HG03280 (cell line): ENCODE results near the gene AIMP2.
A peak's percentile ranks its signal among the peaks of the same experiment; 100 is the strongest.
"Not testable (repeated sequence)": the region's sequence is repeated elsewhere in the genome, so short reads cannot be mapped to it uniquely, and the experiment has no call there.

Experiments
- ATAC-seq: cut with Tn5 transposase; IDR thresholded peaks from one replicate; pipeline ENCODE4 v1.9.1; 2021; ENCODE audit warnings: mild to moderate bottlenecking, moderate library complexity; ENCODE audit not compliant: unreplicated experiment

AIMP2 gene

GRCh38 chr7:6026011-6026819 lies 17.1 kb downstream of the AIMP2 start:
- peak; percentile 94 for ATAC-seq

GRCh38 chr7:6026820-6027311 lies 17.8 kb downstream of the AIMP2 start:
- ATAC-seq, result no peak

GRCh38 chr7:6027806-6028365 lies 18.8 kb downstream of the AIMP2 start:
- ATAC-seq, result no peak

GRCh38 chr7:6028563-6028962 lies 19.5 kb downstream of the AIMP2 start:
- no peak for ATAC-seq

- ATAC-seq, result no peak
Measured at GRCh38 chr7:6030988-6031387, 21.9 kb downstream of the AIMP2 start, which contains the start of gene ANKRD61. Gene ANKRD61, plus strand, starts transcription at chr7:6031376. Its CDS starts 0 bp downstream, at chr7:6031376.

GRCh38 chr7:6031567-6031966 lies 22.5 kb downstream of the AIMP2 start:
- no peak for ATAC-seq

GRCh38 chr7:6032167-6032566 lies 23.1 kb downstream of the AIMP2 start:
- no peak for ATAC-seq

GRCh38 chr7:6032641-6033040 lies 23.6 kb downstream of the AIMP2 start:
- no peak for ATAC-seq

- no peak for ATAC-seq
Measured at GRCh38 chr7:6035165-6035564, 26.1 kb downstream of the AIMP2 start.

- ATAC-seq, result no peak
Measured at GRCh38 chr7:6035686-6036085, 26.6 kb downstream of the AIMP2 start.

- no peak for ATAC-seq
Measured at GRCh38 chr7:6049780-6050179, 40.7 kb downstream of the AIMP2 start.

- not testable (repeated sequence) for ATAC-seq
Measured at GRCh38 chr7:6051185-6051584, 42.1 kb downstream of the AIMP2 start.

- no peak for ATAC-seq
Measured at GRCh38 chr7:6056616-6057015, 47.5 kb downstream of the AIMP2 start.

- ATAC-seq, result no peak
Measured at GRCh38 chr7:6057316-6058129, 48.5 kb downstream of the AIMP2 start.

- not testable (repeated sequence) for ATAC-seq
Measured at GRCh38 chr7:6059941-6060340, 50.9 kb downstream of the AIMP2 start.

GRCh38 chr7:6071406-6071805 lies 62.3 kb downstream of the AIMP2 start:
- ATAC-seq, result peak; percentile 88
